Measurements from ENCODE around the gene PCDH9. TPM values are rescaled to one million over a fixed set of nuclear protein-coding genes. Genes with fewer than 3 reads are reported as not detected.

Gene PCDH9
- total RNA-seq, 1 donor from 2014 or later: 14.7 TPM

DNA sequence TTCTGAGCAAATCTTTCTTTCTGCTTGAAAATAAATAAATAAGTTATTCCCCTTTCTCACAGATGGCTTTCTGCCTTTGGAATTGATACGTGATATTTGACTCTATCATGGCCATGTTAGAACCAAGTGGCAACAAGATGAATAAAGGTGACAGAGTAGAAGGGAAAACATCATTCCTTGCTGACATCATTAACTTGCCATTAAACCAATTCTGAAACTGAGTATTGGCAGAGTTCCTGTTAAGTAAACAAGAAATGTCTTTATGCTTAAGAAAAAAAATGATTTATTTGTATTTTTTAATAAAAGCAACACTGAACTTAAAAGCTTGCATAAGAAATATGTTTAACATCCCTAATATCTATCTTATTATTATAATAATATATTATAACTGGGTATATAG lies 828.1 kb downstream of the PCDH9 start:
- no peak for DNase-seq
- H3K4me3 ChIP-seq: no peak overlapping the region
- no peaks in the 10 kb centered on the region for H3K27me3 ChIP-seq (ENCODE audit: low read depth)
- peaks cover 5% of the 10 kb centered on the region for H3K4me1 ChIP-seq
- H3K27ac ChIP-seq (replicated peaks): no peak overlapping the region
- H3K36me3 ChIP-seq: no peaks in the 10 kb centered on the region
- no peaks in the 10 kb centered on the region for H3K9me3 ChIP-seq (replicated peaks)
- TF ChIP-seq, protein P1, sequence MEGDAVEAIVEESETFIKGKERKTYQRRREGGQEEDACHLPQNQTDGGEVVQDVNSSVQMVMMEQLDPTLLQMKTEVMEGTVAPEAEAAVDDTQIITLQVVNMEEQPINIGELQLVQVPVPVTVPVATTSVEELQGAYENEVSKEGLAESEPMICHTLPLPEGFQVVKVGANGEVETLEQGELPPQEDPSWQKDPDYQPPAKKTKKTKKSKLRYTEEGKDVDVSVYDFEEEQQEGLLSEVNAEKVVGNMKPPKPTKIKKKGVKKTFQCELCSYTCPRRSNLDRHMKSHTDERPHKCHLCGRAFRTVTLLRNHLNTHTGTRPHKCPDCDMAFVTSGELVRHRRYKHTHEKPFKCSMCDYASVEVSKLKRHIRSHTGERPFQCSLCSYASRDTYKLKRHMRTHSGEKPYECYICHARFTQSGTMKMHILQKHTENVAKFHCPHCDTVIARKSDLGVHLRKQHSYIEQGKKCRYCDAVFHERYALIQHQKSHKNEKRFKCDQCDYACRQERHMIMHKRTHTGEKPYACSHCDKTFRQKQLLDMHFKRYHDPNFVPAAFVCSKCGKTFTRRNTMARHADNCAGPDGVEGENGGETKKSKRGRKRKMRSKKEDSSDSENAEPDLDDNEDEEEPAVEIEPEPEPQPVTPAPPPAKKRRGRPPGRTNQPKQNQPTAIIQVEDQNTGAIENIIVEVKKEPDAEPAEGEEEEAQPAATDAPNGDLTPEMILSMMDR (IDR thresholded peaks at IDR 0.05; ENCODE audit: borderline replicate concordance): no peak
- intact Hi-C loops (cut with micrococcal nuclease): no loop called here

DNA sequence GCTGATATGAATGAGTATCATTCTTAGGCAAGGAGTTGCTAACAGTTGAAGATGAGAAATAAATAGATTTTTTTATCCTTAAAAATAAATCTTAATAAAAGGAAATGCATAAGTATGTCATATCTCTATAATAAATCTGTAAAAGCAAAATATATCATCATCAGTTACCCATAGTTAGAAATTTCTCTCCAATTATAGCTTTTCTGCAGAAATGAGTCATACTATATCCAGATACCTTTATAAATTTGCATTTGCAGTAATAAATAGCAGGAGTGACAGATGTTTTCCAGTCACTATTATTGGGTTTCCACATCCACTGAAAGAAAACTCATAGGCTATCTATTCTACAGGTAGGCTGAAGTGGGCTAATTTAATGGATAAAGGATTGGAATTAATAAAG lies 829.8 kb downstream of the PCDH9 start:
- H3K4me3 ChIP-seq: no peak overlapping the region
- no peaks in the 10 kb centered on the region for H3K36me3 ChIP-seq
- TF ChIP-seq, protein P1 (IDR thresholded peaks at IDR 0.05; ENCODE audit: borderline replicate concordance): no peak
- H3K27me3 ChIP-seq (ENCODE audit: low read depth): no peaks in the 10 kb centered on the region
- H3K4me1 ChIP-seq: no peaks in the 10 kb centered on the region
- intact Hi-C loops (cut with micrococcal nuclease): no loop called here
- H3K9me3 ChIP-seq (replicated peaks): no peaks in the 10 kb centered on the region
- no peak overlapping the region for H3K27ac ChIP-seq (replicated peaks)
- no peak for DNase-seq

DNA sequence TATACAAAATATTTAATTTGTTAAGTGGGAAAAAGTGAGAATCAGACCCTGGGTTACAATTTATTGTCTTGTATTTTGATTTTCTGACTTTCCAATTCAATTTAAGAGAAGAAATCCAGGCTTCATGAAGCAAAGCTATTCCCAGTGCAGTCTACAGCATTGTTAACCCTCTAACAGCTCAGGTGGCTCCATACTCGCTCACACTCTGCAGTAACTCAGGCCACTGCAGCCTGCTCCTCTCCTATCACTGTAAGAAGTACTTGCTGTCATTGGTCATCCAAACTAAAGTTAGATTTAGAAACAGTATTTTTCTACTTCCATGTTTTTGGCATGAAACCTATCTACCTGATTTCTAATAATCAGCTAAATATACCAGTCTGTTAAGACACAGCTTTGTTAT lies 830.3 kb downstream of the PCDH9 start:
- no peaks in the 10 kb centered on the region for H3K4me1 ChIP-seq
- no peak overlapping the region for H3K27ac ChIP-seq (replicated peaks)
- no peak for DNase-seq
- H3K9me3 ChIP-seq (replicated peaks): no peaks in the 10 kb centered on the region
- TF ChIP-seq, protein P1 (IDR thresholded peaks at IDR 0.05; ENCODE audit: borderline replicate concordance): no peak
- intact Hi-C loops (cut with micrococcal nuclease): no loop called here
- no peaks in the 10 kb centered on the region for H3K36me3 ChIP-seq
- no peak overlapping the region for H3K4me3 ChIP-seq
- no peaks in the 10 kb centered on the region for H3K27me3 ChIP-seq (ENCODE audit: low read depth)

DNA sequence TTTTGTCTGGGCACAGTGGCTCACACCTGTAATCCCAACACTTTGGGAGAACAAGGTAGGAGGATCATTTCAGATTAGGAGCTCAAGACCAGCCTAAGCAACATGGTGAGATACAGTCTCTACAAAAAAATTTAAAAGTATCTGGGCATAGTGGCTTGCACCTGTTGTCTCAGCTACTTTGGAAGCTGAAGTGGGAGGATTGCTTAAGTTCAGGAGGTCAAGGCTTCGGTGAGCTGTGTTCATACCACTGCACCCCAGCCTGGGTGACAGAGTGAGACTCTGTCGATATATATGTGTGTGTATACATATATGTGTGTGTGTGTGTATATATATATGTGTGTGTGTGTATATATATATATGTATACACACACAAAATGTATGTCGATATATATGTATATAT lies 833.0 kb downstream of the PCDH9 start:
- Histone ChIP-seq H3K27me3 (ENCODE audit: low read depth) (no peaks in the 10 kb centered on the region), H3K4me1 (no peaks in the 10 kb centered on the region), H3K36me3 (no peaks in the 10 kb centered on the region), H3K4me3 (no peak overlapping the region), H3K9me3 (replicated peaks) (no peaks in the 10 kb centered on the region), H3K27ac (replicated peaks) (no peak overlapping the region)
- DNase-seq: no peak
- TF ChIP-seq, protein P1 (IDR thresholded peaks at IDR 0.05; ENCODE audit: borderline replicate concordance): no peak
- intact Hi-C loops (cut with micrococcal nuclease): no loop called here

DNA sequence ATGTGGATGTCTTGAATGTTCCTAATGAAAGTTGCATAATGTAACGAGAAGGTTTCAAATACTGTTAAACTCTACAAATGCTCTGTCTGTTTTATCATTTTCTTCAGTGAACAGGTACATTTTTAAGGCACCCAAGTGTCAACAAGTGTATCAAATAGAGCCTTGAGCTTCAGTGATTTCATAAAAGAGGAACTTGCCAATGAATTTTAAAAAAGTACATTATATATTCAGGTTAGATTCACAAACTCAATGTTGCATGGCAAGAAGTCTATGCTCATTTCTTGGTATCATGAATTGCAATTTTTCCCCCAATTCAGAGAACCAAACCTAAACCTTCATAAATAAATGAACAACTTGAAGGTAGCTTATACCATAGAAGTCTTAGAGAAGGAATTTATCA lies 838.8 kb downstream of the PCDH9 start:
- TF ChIP-seq, protein P1 (IDR thresholded peaks at IDR 0.05; ENCODE audit: borderline replicate concordance): no peak

DNA sequence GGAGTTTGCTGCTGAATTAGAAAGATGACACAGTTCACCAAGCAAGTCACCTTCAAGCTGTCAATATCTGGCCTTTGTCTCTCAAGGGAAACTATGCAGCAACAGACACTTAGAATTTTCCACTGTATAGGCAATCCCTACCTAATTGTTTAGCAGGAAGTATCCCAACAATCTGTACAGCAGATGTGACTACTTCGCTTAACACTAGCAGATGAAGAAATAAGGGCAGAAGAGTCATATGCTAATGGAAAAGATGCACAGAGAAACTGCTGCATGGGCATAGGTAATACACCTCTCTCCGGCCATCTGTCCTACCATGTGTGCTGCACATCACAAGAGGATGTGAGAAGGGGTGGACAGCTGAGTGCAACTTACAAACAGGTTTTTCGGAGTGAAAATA lies 851.2 kb downstream of the PCDH9 start:
- Histone ChIP-seq H3K9me3 (replicated peaks) (no peaks in the 10 kb centered on the region), H3K4me3 (no peak overlapping the region), H3K27me3 (ENCODE audit: low read depth) (no peaks in the 10 kb centered on the region), H3K27ac (replicated peaks) (no peak overlapping the region), H3K36me3 (no peaks in the 10 kb centered on the region), H3K4me1 (no peaks in the 10 kb centered on the region)
- no peak for DNase-seq
- intact Hi-C loops (cut with micrococcal nuclease): no loop called here
- TF ChIP-seq, protein P1 (IDR thresholded peaks at IDR 0.05; ENCODE audit: borderline replicate concordance): no peak

More for the DNA sequence above, 838.8 kb downstream of the PCDH9 start:
- H3K27me3 ChIP-seq (ENCODE audit: low read depth): no peaks in the 10 kb centered on the region
- DNase-seq: no peak
- no peaks in the 10 kb centered on the region for H3K4me1 ChIP-seq
- intact Hi-C loops (cut with micrococcal nuclease): no loop called here
- H3K36me3 ChIP-seq: no peaks in the 10 kb centered on the region
- no peak overlapping the region for H3K4me3 ChIP-seq
- no peak overlapping the region for H3K27ac ChIP-seq (replicated peaks)
- H3K9me3 ChIP-seq (replicated peaks): no peaks in the 10 kb centered on the region
